Right cardiac atrium (tissue), 5 donors: Measurements from ENCODE around the gene FNDC8. TPM values are rescaled to one million over a fixed set of nuclear protein-coding genes. Genes with fewer than 3 reads are reported as not detected.
A peak's percentile ranks its signal among the peaks of the same experiment; 100 is the strongest.
"Not testable (repeated sequence)": the region's sequence is repeated elsewhere in the genome, so short reads cannot be mapped to it uniquely, and the experiment has no call there.

ENCODE experiments used
- ATAC-seq, 2 donors: fragments of 200-7000 bp; cut with Tn5 transposase; one replicate each; pipeline versions ENCODE4 v1.8.0 to v1.9.1; 2020; ENCODE audit warnings: moderate library complexity in 2 of 2, mild to moderate bottlenecking in 1 of 2
- DNase-seq, 3 donors: peaks; one replicate each; pipeline ENCODE4 v3.0.0-alpha.2; 2020
- H3K27ac ChIP-seq: one replicate; pipeline ENCODE4 v1.5.1; 2013; ENCODE audit warnings: mild to moderate bottlenecking, low read length, control low read depth, moderate library complexity
- H3K27me3 ChIP-seq: one replicate; pipeline ENCODE4 v1.6.1; 2013; ENCODE audit not compliant: control insufficient read depth, insufficient read depth
- H3K4me1 ChIP-seq: one replicate; pipeline ENCODE4 v1.6.1; 2013; ENCODE audit warnings: low read length; ENCODE audit not compliant: control insufficient read depth, insufficient read depth
- H3K4me3 ChIP-seq: one replicate; pipeline ENCODE4 v1.5.1; 2013; ENCODE audit warnings: low read length, control low read depth
- H3K9me3 ChIP-seq: one replicate; pipeline ENCODE4 v1.6.1; 2013; ENCODE audit warnings: low read length; ENCODE audit not compliant: control insufficient read depth
- WGBS: extraction: QIAGEN DNeasy Blood & Tissue Kit; methylation state at CpG from one replicate; pipeline ENCODE4 v1.1.7; 2013; 5-methylcytosine and 5-hydroxymethylcytosine counted together
- intact Hi-C, 4 donors: fragments of 100-400 bp; cut with DNase I; formaldehyde crosslinking; loops; one replicate each; pipeline versions ENCODE4 v1.11.0 to v1.14.0; 2022 to 2023
- polyA plus RNA-seq: library from polyadenylated mRNA; stranded (reverse); fragments of 200-250 nt; gene quantifications from one replicate; pipeline ENCODE4 v1.2.3, GENCODE V29; 2013
- total RNA-seq, 4 donors: library from RNA; stranded (reverse); fragmentation: NEBNext Ultra II Directional; extraction: Animal tissue kit (Norgen Biotek cat#: 25700); gene quantifications; one replicate each; pipeline ENCODE4 v1.2.1, GENCODE V29; 2021
- donor health status: healthy with polysubstance abuse.
- donor health status: DM: no; HTN: yes; CAD: no.
- donor health status: DM: no; HTN: no; CAD: no.
- donor health status: DM: no; HTN: yes; CAD: no; lungs with severe emphysema.
- donor health status: DM: yes; HTN: yes; CAD: no.

FNDC8 gene
- total and polyA plus RNA-seq, 5 donors, result not detected

- no peak for DNase-seq
- intact Hi-C loops, result no loop called here
These were observed 23.4 kb downstream of the FNDC8 start for GRCh38 chr17:35144840-35145239.

GRCh38 chr17:35146214-35146833 is 24.9 kb downstream of the FNDC8 start:
- Histone ChIP-seq H3K27me3 (no peaks in the 10 kb centered on the region), H3K27ac (peak overlapping the region; percentile 76)
- WGBS, result 55% methylated on average over 4 of the region's 4 CpGs

More at GRCh38 chr17:35144840-35145239, 23.4 kb downstream of the FNDC8 start:
- Histone ChIP-seq H3K4me3 (no peak overlapping the region), H3K4me1 (peaks cover 2% of the 10 kb centered on the region), H3K9me3 (no peaks in the 10 kb centered on the region), H3K27ac (no peak overlapping the region), H3K27me3 (no peaks in the 10 kb centered on the region)
- WGBS, result 69% methylated on average over 4 of the region's 4 CpGs
- no peak for ATAC-seq

GRCh38 chr17:35147375-35147905 is 26.0 kb downstream of the FNDC8 start, which contains the start of gene UNC45B:
Gene UNC45B, plus strand, starts transcription at chr17:35147817. Its CDS starts 447 bp downstream, at chr17:35148264.
- intact Hi-C loops, result no loop called here
- Histone ChIP-seq H3K4me1 (peaks cover 2% of the 10 kb centered on the region), H3K27me3 (no peaks in the 10 kb centered on the region), H3K4me3 (peak within 1 kb of the TSS; percentile 21), H3K9me3 (no peaks in the 10 kb centered on the region), H3K27ac (peak within 1 kb of the TSS; percentile 76)
- DNase-seq, result peak; percentile 49 to 83 (median 77)
- peak; percentile 87 to 92 for ATAC-seq
- 49% methylated on average over 4 of the region's 4 CpGs for WGBS

More at GRCh38 chr17:35146214-35146833, 24.9 kb downstream of the FNDC8 start:
- Histone ChIP-seq H3K4me1 (peaks cover 2% of the 10 kb centered on the region), H3K9me3 (no peaks in the 10 kb centered on the region), H3K4me3 (no peak overlapping the region)
- no peak for ATAC-seq
- intact Hi-C loops, result no loop called here
- DNase-seq, result no peak

- Histone ChIP-seq H3K4me1 (peaks cover 2% of the 10 kb centered on the region), H3K9me3 (no peaks in the 10 kb centered on the region), H3K27me3 (no peaks in the 10 kb centered on the region), H3K27ac (peak overlapping the region; percentile 76), H3K4me3 (peak overlapping the region; percentile 21)
- 37% methylated on average over 9 of the region's 9 CpGs for WGBS
- intact Hi-C loops, result no loop called here
- DNase-seq, result no peak
- ATAC-seq, result peak; percentile 23 to 31
These were observed 26.7 kb downstream of the FNDC8 start for GRCh38 chr17:35148144-35148543.

GRCh38 chr17:35149941-35150340 is 28.5 kb downstream of the FNDC8 start:
- Histone ChIP-seq H3K4me1 (peaks cover 2% of the 10 kb centered on the region), H3K27ac (no peak overlapping the region), H3K4me3 (no peak overlapping the region), H3K27me3 (no peaks in the 10 kb centered on the region), H3K9me3 (no peaks in the 10 kb centered on the region)
- ATAC-seq (no peak), DNase-seq (no peak)
- intact Hi-C loops, result no loop called here
- 87% methylated on average over 11 of the region's 11 CpGs for WGBS

- DNase-seq, H3K9me3 ChIP-seq, intact Hi-C loops, H3K27ac ChIP-seq, H3K4me3 ChIP-seq, H3K27me3 ChIP-seq, H3K4me1 ChIP-seq, ATAC-seq: not testable (repeated sequence)
- 89% methylated on average over 29 of the region's 29 CpGs for WGBS
These were observed 29.7 kb downstream of the FNDC8 start for GRCh38 chr17:35151080-35151479.

- peaks cover 2% of the 10 kb centered on the region for H3K4me1 ChIP-seq
- no peak overlapping the region for H3K27ac ChIP-seq
- ATAC-seq (no peak), DNase-seq (no peak)
- H3K4me3 ChIP-seq, result no peak overlapping the region
- H3K9me3 ChIP-seq, result no peaks in the 10 kb centered on the region
- no peaks in the 10 kb centered on the region for H3K27me3 ChIP-seq
- WGBS, result 62% methylated on average over 13 of the region's 13 CpGs
- intact Hi-C loops, result no loop called here
These were observed 31.2 kb downstream of the FNDC8 start for GRCh38 chr17:35152421-35153140.

- Histone ChIP-seq H3K4me1 (peaks cover 2% of the 10 kb centered on the region), H3K4me3 (no peak overlapping the region), H3K27me3 (no peaks in the 10 kb centered on the region), H3K27ac (no peak overlapping the region), H3K9me3 (no peaks in the 10 kb centered on the region)
- intact Hi-C loops, result no loop called here
- ATAC-seq (no peak), DNase-seq (no peak)
- WGBS, result 88% methylated on average over 13 of the region's 13 CpGs
These were observed 33.1 kb downstream of the FNDC8 start for GRCh38 chr17:35154196-35155165.

GRCh38 chr17:35155246-35155645 is 33.8 kb downstream of the FNDC8 start:
- H3K27me3 ChIP-seq, result no peaks in the 10 kb centered on the region
- no peak overlapping the region for H3K4me3 ChIP-seq
- intact Hi-C loops, result no loop called here
- H3K9me3 ChIP-seq, result no peaks in the 10 kb centered on the region
- no peak for DNase-seq
- no peak for ATAC-seq
- no peaks in the 10 kb centered on the region for H3K4me1 ChIP-seq
- no peak overlapping the region for H3K27ac ChIP-seq
- WGBS, result 94% methylated on average over 7 of the region's 7 CpGs

- Histone ChIP-seq H3K4me1 (peaks cover 2% of the 10 kb centered on the region), H3K9me3 (no peaks in the 10 kb centered on the region), H3K27ac (no peak overlapping the region), H3K4me3 (no peak overlapping the region), H3K27me3 (no peaks in the 10 kb centered on the region)
- no peak for ATAC-seq
- 83% methylated on average over 2 of the region's 2 CpGs for WGBS
- no peak for DNase-seq
- intact Hi-C loops, result loop anchor here in 2 of 4 donors (10.0 kb wide), 1 partner anchor 375 kb away; the partner anchor contains the start of gene SLFN12L (in 2 of the 2)
These were observed 38.5 kb downstream of the FNDC8 start for GRCh38 chr17:35159940-35160339.
